Choroid plexus epithelial cell (primary cell): ENCODE data around the gene SHB.

Source experiments
- DNase-seq: peaks from one replicate; pipeline ENCODE4 v3.0.0-alpha.2; 2010; ENCODE audit warnings: low read depth
- H3K4me3 ChIP-seq: 2 replicates; pipeline ENCODE4 v1.5.1; 2011; ENCODE audit warnings: low read depth, mild to moderate bottlenecking, control low read depth, low read length, moderate library complexity
- TF ChIP-seq, protein P1 (sequence below): conservative IDR thresholded peaks from 2 replicates; pipeline ENCODE4 v1.5.1; 2011; ENCODE audit warnings: low read depth, mild to moderate bottlenecking, control low read depth, inconsistent platforms, low read length, moderate library complexity

Gene SHB

DNA sequence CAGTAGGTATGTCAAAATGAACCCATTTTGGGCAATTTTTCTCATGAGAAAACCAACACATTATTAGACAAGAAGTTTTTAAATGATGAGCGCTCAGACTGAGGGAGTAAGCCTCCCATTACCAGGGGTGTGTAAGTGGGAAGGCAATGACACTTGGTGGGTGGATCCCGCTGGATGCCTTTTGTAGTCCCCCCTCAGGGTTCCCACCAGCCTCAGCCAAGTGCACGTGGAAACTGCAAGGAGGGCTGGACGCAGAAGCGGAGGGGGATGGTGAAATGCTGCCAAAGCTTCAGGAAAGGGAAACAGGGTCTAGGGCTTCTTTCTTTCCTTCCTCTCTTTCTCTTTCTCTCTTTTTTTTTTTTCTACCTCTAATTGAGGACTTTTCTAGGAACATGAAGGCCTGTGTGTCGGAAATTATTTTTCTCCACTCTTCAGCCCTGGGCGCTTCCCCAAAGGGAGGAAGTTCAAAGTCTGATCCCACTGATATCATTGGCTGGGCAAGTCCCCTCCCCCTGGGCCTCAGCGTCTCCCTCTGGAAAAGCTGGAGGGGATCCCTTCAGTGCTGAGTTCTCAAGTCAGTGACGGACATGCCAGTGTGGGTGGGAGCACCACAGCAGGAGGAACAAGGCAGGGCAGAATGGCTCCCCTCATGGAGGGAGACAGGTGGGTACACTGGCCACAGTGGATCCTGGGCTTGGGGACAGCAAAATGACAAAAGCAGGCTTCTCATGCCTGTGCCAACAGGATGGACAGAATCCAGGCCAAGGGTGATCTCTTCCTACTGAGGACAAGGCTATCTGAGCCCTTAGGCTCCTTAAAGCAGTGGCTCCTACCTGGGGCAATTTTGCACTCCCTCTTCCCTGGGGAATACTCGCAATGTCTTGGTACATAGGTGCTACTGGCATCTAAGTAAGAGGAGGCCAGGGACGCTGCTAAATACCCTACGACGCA, 141.2 kb downstream of the SHB start:
- TF ChIP-seq, protein P1, sequence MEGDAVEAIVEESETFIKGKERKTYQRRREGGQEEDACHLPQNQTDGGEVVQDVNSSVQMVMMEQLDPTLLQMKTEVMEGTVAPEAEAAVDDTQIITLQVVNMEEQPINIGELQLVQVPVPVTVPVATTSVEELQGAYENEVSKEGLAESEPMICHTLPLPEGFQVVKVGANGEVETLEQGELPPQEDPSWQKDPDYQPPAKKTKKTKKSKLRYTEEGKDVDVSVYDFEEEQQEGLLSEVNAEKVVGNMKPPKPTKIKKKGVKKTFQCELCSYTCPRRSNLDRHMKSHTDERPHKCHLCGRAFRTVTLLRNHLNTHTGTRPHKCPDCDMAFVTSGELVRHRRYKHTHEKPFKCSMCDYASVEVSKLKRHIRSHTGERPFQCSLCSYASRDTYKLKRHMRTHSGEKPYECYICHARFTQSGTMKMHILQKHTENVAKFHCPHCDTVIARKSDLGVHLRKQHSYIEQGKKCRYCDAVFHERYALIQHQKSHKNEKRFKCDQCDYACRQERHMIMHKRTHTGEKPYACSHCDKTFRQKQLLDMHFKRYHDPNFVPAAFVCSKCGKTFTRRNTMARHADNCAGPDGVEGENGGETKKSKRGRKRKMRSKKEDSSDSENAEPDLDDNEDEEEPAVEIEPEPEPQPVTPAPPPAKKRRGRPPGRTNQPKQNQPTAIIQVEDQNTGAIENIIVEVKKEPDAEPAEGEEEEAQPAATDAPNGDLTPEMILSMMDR: no peak
- no peak for DNase-seq
- no peak overlapping the region for H3K4me3 ChIP-seq

DNA sequence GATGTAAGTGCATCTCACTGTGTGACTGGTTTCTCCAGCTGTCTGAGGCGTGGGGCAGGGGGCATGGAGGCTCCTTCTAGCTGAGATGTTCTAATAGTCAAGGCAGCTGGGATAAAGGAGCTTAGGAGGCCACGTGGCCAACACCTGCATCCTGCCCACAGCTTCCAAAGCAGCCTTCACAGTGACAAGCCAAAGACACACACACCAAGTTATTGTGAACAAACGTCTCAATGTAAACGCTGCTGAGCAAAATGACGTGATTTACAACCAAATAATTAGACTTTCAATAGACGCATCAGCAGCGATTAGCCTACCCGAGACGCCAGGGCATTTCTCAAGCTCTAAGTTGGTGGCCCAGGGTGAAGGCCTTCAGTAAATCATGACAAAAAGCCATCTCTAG, 141.9 kb downstream of the SHB start:
- H3K4me3 ChIP-seq: no peak overlapping the region
- DNase-seq: no peak
- TF ChIP-seq, protein P1: no peak

DNA sequence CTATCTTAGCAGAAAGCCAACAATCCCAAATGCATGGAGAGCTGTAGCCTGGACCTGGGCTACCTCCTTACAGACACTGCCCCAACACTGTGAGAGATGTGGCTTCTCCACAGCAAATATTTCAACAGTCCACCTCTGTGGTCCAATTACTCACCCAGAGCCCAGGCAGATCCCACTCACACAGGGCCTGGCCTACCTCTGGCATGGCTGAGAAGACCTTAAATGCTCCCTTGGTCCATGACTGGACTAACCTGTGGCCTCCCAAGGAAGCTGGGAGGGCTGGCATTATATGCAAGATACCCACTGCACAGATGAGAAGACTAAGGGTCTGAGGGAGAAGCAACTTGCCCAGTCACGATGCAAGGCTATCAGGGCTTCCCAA, 142.3 kb downstream of the SHB start:
- TF ChIP-seq, protein P1: no peak
- no peak overlapping the region for H3K4me3 ChIP-seq
- DNase-seq: no peak

DNA sequence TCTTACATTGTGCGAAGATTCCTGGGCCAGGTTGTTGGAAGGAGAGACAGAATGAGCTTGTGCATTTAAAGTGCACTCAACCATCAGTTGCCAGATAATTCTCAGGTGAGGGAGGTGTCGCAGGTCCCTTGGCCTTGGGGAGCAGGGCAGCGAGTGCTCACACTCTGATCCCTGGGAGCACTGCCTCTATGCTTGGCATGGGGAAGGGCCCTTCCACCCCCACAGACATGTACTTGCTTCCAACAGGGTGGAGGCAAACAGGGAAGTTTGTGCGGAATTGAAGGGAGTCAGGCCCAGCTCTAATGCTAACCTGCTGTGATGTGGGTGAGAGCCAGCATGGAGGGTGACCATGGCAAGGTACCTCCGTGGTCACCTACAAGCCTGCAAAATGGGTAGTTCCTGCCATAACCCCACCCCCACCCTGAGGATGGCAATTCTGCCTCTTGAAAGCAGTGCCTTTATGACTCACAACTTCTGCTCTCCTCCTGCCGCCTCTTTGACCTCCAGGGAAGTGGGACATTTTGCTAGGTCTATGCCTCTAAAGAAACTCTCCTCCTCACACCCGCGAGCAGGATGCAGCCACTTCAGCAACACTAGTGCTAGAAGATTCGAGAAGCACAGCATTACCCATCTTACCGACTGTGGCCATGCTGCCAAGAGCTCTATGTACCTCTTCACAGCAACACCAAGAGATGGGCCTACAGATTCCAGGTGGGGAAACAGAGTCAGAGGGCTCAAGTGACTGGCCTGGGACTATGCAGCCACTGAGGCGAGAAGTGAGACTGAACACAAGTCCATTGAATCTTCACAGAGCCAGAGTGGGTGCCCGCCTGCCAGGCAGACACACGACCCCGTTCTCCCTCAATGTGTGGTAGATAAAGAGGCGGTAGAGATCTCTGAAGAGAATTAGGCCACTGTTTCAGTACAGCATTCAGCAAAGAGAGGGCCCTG, 143.0 kb downstream of the SHB start:
- peak; percentile 40 for DNase-seq
- TF ChIP-seq, protein P1: no peak
- no peak overlapping the region for H3K4me3 ChIP-seq

DNA sequence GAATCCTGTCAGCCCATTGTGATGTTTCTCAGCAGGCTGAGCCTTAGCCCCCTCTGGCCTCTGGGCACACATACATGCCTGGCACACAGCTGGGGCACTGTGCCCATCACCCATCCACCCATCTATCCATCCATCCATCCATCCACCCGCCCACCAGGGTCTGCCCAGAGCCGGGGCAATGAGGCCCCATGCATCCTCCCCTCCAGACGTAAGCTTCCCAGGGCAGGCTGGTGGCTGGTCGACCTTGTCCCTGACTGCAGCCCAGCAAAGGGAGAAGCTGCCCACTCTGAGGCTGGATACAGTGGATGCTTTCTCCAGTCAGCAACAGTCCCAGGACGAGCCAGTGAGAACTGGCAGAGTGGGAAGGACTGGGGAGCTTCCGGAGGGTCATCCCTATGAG, 144.0 kb downstream of the SHB start:
- TF ChIP-seq, protein P1: no peak
- DNase-seq: no peak
- no peak overlapping the region for H3K4me3 ChIP-seq

DNA sequence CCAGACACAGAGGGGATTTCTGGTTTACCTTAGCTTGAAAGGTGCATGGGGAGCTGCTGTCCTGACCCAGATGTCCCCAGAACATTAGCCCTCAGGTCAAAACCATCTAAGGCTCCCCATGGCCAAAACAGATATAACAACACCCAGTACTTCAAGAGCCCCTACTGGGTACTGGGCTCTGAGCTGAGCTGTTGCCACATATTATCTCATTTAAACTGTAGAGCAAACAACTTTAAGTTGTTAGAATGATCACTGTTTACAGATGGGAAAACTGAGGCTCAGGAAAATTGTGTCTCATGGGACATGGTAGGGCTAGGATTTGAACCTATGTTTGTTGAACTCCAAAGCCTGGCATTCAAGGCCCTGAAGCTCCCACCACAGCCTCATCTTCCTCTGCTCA, 144.5 kb downstream of the SHB start:
- no peak for DNase-seq
- no peak overlapping the region for H3K4me3 ChIP-seq
- TF ChIP-seq, protein P1: no peak
